ENCODE data around the gene PHOSPHO1.

The PHOSPHO1 gene

GRCh38 chr17:49218941-49219913 lies 11.4 kb downstream of the PHOSPHO1 start:
- no peak for DNase-seq (ENCODE audit: low read depth, low spot score)

DNA sequence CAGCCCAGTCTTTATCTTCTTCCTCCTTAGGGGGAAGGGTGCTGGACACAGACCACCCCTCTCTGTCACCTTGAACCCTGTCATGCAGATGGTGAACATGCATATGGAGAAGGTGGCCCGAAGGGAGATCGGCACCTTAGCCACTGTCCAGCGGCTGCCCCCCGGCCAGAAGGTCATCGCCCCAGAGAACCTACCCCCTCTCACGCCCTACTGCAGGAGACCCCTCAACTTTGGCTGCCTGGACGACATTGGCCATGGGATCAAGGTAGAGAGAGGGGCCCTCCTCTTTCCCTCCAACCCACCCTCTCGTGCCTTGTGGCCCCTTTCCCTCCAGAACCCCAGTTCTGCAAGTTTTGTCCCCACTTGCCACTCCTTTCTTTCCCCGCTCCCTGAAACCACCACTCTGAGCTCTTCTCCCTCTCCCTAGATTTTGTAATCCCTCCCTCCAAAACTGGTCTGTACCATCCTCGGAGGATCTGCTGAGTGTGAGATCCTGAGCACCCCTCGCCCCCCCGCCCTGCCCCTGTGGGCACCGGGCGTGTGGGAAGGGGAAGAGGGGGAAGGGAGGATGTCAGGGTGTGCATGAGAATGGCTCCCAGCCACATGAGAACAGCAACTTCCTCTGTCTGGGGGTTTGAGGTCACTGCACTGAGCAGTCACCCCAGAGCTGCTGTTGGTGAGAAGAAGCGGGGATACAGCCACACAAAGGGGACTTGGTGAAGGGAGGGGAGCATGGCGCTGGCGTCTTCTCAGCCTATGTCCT lies 12.8 kb downstream of the PHOSPHO1 start:
- no peak for DNase-seq (ENCODE audit: low read depth, low spot score)

DNA sequence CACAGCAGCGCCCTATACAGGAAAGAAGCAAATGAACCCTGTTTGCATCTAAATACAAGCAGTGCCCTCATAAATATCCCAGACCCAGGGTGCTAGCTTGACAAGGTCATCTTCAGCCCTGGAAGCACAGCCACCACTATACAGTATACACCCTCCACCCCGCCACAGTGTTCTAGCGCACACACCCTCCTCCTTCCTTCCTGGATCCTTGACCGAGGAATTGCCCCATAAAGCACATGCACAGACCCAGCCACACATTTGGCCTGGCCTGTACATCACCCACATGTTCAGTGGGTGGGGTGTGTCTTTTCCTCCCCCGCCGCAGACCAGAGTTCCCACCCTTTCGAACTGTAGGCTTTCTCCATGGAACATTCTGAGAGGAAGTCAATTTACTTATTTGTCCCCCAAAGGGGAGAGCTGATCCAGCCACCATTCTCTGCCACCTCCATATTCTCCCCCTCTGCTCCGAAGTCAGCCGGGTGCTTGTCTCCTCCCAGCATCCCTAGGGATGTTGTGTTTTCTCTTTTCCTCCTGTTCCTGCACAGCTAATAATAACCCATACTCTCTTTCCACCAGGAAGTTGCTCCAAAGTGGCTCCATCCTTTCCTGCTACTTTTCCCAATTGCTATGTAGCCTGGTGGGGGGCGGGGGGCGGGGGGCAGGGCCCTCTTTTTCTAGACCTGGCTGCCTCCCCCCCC lies 13.5 kb downstream of the PHOSPHO1 start:
- DNase-seq (ENCODE audit: low read depth, low spot score): no peak

- DNase-seq (ENCODE audit: low read depth, low spot score): no peak
These were observed 14.1 kb downstream of the PHOSPHO1 start for GRCh38 chr17:49216482-49216881.

GRCh38 chr17:49214676-49215360 lies 15.8 kb downstream of the PHOSPHO1 start:
- no peak for DNase-seq (ENCODE audit: low read depth, low spot score)

GRCh38 chr17:49213847-49214246 lies 16.7 kb downstream of the PHOSPHO1 start:
- no peak for DNase-seq (ENCODE audit: low read depth, low spot score)

DNA sequence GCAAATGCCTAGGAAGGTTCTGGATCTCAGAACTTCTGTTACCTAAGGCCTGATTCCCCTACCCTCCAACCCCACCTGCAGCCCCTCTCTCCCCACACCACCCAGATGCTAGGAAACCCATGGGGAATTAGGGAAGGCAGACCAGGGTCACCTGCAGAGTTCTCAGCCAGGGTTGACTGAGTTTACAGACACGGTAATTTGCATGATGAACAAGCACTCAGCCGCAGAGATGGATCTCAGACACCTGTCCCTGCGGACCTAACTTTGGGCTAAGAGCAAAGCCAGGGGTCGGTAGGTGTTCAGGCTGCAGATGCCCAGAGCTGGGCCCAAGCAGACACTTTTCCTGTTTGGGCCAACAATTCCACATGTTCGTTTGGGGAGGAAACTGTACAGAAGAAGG lies 17.2 kb downstream of the PHOSPHO1 start:
- no peak for DNase-seq (ENCODE audit: low read depth, low spot score)

DNA sequence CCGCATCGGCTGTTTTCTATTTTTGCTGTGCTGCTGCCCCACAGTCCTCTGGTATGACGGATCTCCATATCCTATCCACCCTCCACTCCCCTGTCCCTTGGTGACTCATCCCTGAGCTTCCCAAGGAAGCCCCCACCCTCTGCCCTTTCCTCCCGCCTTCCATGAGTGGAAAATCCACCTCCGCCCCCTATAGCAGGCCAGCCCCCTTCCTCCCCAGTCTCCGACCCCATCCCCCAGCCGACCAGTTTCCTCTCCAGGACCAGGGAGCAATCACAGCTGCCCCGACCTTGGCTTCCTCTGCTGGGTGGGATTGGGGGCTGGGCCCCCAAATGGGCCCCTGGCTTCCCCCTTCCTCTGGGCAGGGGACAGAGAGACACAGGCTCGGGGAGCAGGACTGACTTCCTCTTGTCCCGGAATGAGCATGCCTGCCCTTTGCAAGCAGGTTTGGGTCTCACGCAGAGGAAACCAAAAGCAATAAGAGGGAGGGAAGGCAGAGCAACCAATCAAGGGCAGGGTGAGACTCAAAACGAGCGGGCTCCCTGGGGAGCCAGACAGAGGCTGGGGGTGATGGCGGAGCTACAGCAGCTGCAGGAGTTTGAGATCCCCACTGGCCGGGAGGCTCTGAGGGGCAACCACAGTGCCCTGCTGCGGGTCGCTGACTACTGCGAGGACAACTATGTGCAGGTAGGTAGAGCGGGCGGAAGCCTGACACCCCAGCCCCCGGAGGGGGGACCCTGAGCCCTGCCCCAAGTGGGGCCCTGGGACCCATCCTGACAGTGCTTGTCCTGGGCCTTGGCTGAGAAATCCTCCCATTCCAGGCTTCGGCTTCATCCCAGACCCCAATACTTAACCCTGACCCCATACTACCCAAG lies 20.2 kb downstream of the PHOSPHO1 start, which contains the start of the genes ABI3 and GNGT2:
TSS of gene ABI3 (plus strand) at position 550 of the 872 bp plus-strand sequence. CDS start at position 568, 18 bp downstream.
TSS of gene GNGT2 (minus strand) at position 417 of the 872 bp plus-strand sequence. CDS start 3,152 bp downstream, outside the sequence.
- DNase-seq (ENCODE audit: low read depth, low spot score): no peak

- DNase-seq (ENCODE audit: low read depth, low spot score): no peak
These were observed 21.5 kb downstream of the PHOSPHO1 start for GRCh38 chr17:49209061-49209571.

DNA sequence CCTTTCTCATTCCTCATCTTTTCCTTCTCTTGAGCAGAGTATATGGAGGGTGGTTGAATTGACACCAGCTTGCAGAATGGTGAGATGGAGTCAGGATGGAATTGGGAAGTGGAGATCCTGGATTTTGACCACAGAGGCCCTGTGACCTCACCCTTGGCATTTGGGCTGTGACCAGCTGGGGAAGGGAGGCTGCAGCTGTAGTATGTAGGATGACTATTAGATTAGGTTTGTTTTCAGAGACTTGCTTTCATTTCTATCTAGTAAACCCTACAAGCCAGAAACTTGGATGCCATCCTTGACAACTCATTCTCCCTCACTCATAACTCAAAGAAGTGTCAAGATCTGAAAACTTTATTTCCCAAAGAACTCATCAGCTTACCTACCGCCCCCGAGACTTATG lies 26.1 kb downstream of the PHOSPHO1 start:
- no peak for DNase-seq (ENCODE audit: low read depth, low spot score)

- DNase-seq (ENCODE audit: low read depth, low spot score): no peak
These were observed 26.8 kb downstream of the PHOSPHO1 start for GRCh38 chr17:49203796-49204195.

DNA sequence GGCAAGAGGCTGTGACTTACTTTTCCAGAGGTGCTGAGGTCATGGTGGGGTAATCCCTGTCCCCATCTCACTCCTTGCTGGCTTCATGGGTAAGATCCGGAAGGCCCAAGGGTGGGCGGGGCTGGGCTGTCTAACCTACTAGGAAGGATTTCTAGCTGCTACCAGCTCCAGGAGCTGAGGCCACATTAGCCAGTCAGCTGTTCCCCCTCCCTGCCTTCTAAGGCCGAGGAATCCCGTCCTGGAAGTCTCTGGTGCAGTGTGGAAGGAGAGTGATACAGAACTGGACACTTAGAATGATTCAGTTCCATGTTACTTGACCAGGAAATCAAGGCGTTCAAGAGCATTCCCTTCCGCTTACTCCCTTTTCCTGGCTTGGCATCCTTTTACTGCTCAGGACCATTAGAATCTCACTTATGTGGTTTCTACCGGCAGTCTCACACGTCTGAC lies 29.1 kb downstream of the PHOSPHO1 start:
- no peak for DNase-seq (ENCODE audit: low read depth, low spot score)

- DNase-seq (ENCODE audit: low read depth, low spot score): no peak
These were observed 30.0 kb downstream of the PHOSPHO1 start for GRCh38 chr17:49200423-49201083.

DNA sequence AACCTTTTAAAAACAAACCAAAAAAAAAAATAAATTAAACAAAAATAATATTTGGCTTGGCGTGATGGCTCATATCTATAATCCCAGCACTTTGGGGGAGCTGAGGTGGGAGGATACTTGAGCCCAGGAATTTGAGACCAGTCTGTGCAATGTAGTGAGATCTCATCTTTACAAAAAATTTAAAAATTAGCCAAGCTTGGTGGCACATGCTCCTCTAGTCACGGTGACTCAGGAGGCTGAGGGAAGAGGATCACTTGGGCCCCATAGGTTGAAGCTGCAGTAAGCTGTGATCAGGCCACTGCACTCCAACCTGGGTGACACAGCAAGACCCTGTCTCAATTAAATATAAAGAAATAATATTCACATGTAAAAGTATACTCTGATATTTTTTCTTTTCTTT lies 32.4 kb downstream of the PHOSPHO1 start:
- DNase-seq (ENCODE audit: low read depth, low spot score): no peak

GRCh38 chr17:49197346-49197998 lies 33.1 kb downstream of the PHOSPHO1 start:
- no peak for DNase-seq (ENCODE audit: low read depth, low spot score)

DNA sequence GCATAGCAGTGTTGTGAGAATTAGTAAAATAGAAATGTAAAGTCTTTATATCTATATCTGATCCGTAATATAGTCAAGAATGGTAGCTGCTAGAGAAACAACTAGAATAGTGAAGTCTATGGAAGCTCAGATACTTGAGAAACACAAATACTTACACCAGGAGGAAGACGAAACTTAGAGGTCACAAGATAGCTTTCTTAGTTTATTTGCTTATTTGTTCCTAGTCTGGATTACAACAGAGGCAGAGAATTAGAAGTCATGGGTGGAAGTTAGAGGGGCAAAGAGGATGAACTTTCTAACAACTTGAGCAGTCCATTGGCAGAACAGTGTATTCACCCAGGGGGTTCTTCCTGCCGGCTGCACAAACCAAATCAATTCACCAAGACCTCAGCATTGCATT lies 34.1 kb downstream of the PHOSPHO1 start:
- DNase-seq (ENCODE audit: low read depth, low spot score): no peak

DNA sequence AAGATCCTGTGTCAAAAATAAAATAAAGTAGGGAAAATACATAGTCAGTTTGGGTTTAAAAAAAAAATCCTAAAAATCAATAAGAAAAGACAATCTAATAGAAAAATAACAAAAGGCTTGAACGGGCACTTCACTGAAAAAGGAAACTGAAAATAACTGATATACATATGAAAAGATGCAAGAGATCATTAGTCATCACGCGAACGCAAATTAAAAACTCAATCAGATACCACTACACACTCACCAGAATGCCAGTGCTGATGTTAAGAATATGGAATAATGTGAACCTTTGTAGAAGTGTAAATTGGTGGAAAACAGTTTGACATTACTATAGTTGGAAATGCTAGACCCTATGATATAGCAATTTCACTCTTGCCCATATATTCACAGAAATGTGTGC lies 34.8 kb downstream of the PHOSPHO1 start:
- DNase-seq (ENCODE audit: low read depth, low spot score): no peak

GRCh38 chr17:49194297-49194607 lies 36.3 kb downstream of the PHOSPHO1 start:
- no peak for DNase-seq (ENCODE audit: low read depth, low spot score)
